BLaER1 (cell line): ENCODE measurements around the gene STOML2.

ENCODE experiments used
- H3K27ac ChIP-seq: shearing (Covaris generic); formaldehyde crosslinking; 2 replicates; pipeline ENCODE4 v1.8.1; 2022
- H3K27me3 ChIP-seq: shearing (Covaris generic); formaldehyde crosslinking; 2 replicates; pipeline ENCODE4 v1.8.1; 2022
- H3K36me3 ChIP-seq: shearing (Covaris generic); formaldehyde crosslinking; 2 replicates; pipeline ENCODE4 v1.8.1; 2022
- H3K4me1 ChIP-seq: shearing (Covaris generic); formaldehyde crosslinking; 2 replicates; pipeline ENCODE4 v1.8.1; 2022
- H3K4me2 ChIP-seq: shearing (Covaris generic); formaldehyde crosslinking; 2 replicates; pipeline ENCODE4 v1.8.1; 2022
- H3K4me3 ChIP-seq: shearing (Covaris generic); formaldehyde crosslinking; 2 replicates; pipeline ENCODE4 v1.8.1; 2022
- H3K9ac ChIP-seq: shearing (Covaris generic); formaldehyde crosslinking; 2 replicates; pipeline ENCODE4 v1.8.1; 2022
- H3K9me3 ChIP-seq: shearing (Covaris generic); formaldehyde crosslinking; 2 replicates; pipeline ENCODE4 v1.8.1; 2022
- H4K20me1 ChIP-seq: shearing (Covaris generic); formaldehyde crosslinking; 2 replicates; pipeline ENCODE4 v1.8.1; 2022
- Cebpa-rat ChIP-seq: shearing (Covaris generic); IDR thresholded peaks from 2 replicates; pipeline ENCODE4 v1.8.1; 2022

The STOML2 gene

DNA sequence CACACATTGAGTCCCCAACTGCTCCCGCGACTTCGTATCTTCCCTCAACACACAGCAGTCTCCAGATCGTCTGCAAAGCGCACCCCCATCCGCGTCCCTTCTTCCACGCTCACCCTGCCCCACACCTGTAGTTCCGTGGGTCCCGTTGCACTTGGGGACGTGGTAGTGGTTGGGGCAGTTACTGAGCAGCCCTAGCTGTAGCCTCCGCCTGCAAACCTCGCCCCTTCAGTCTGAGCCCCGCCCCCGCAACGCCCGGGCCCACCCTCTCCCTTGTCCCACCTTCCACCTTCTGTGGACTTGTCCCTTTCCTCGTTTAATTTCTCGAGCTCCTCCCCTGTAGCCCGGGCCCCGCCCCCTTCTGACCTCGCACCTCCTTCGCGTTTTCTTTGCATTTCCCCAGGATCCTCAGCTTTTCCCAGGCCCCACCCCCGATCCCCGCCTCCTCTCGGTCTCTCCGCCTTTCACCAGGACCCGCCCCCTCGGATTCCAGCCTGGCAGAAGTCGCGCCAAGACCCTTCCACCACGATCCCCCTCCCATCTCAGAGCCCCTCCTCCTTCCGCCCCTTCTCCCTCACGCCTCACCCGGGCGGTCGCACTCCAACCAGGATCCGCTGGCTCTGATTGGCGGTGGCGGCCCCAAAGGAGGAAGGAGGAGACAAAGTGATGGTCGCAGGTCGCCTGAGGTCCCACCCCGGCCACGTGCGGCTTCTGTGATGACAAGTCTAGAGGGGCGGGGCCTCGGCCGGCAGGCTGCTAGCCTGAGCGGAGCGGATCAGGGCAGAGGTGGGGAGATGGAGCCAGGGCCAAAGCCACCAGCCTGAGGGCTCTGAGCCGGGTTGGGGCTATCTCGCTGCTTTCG, 13.0 kb upstream of the STOML2 start, which contains the start of gene ATOSB:
ATOSB (minus strand) TSS at position 183 of the 859 bp plus-strand sequence. CDS start 7,588 bp downstream, outside the sequence.
- Histone ChIP-seq H3K9ac (peak within 1 kb of the TSS; percentile 80), H3K27ac (peak within 1 kb of the TSS; percentile 95)

DNA sequence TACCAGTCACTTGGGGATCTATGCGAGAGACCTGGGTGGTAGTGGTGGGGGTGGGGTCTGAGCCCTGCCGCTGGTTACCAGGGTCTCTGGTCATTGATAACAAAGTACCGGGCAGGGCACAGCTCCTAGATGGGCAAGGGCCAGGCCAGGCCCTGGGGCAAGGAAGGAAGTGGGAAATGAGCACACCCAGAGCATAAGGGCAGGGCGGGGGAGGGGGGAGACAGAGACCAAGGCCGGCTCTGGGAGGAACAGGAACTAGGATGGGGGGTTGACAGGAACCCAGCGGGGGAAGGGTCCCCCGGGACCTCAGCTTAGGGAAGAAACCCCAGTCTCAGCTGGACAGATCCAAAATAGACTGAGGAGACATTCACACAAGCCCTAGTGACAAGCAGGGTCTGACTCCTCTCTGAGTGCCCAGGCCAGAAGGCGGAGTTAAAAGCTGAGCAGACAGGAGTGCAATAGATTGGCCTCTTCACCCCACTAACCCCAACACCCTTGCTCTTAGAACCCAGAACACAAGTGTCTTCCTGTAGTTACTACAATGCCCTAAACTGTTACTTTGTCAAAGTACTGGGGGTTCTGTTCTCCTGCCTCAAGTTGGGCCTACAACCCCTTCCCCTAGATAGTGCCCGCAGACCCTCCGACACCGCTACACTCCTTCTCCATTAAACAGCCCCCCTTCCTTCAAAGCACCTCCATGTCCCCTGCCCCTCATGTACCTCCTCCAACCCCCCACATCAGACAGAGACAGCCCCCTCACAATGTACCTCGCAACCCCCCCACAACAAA, 12.1 kb upstream of the STOML2 start:
- Histone ChIP-seq H3K4me3 (peak overlapping the region; percentile 79), H3K4me1 (peaks cover 45% of the 10 kb centered on the region), H3K36me3 (no peaks in the 10 kb centered on the region), H3K9me3 (no peaks in the 10 kb centered on the region), H4K20me1 (peaks cover 29% of the 10 kb centered on the region), H3K4me2 (peak overlapping the region; percentile 98), H3K9ac (peak overlapping the region; percentile 80), H3K27ac (peak overlapping the region; percentile 95), H3K27me3 (no peaks in the 10 kb centered on the region)
- no peak for TF ChIP-seq Cebpa-rat

More for the DNA sequence above, 13.0 kb upstream of the STOML2 start, which contains the start of gene ATOSB:
- H3K4me1 ChIP-seq, result peaks cover 36% of the 10 kb centered on the region
- peak within 1 kb of the TSS; percentile 79 for H3K4me3 ChIP-seq
- H4K20me1 ChIP-seq, result peaks cover 21% of the 10 kb centered on the region
- no peak for TF ChIP-seq Cebpa-rat
- H3K9me3 ChIP-seq, result no peaks in the 10 kb centered on the region
- H3K27me3 ChIP-seq, result no peaks in the 10 kb centered on the region
- H3K4me2 ChIP-seq, result peak within 1 kb of the TSS; percentile 98
- H3K36me3 ChIP-seq, result no peaks in the 10 kb centered on the region

DNA sequence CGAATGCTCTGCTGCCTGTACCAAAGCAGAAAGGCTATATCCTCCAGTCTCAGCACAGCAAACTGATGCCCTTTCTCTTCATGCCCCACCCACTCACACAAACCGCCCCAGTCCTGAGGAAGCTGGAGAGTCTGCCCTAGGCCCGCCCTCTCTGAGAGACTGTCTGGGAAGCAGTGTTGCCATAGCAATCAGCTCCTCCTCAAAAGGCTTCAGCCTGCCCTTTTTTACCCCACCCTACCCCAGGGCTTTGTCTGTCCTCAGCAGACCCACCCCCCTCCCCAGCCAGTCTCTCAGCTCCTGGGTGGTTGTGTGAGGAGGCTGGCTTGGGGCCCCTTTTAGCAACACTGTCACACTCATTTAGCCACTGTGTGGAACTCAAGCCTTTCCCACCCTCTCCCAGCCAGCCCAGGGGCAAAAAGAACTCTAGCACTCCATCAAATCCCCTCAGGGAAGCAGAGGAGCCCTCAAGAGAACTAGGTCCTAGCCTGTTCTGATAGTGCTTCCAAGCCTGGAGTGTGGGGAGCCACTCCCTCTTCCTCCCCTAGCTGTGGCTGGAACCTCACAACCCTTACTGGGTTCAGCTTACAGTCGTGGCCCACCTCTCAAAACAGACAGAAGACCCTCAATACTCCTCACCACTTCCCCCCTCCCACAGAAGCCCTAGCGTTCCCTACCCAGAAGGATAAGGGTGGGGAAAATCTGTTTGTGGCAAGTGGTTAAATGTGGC, 11.3 kb upstream of the STOML2 start:
- no peak for TF ChIP-seq Cebpa-rat
- Histone ChIP-seq H4K20me1 (peaks cover 37% of the 10 kb centered on the region), H3K36me3 (no peaks in the 10 kb centered on the region), H3K4me3 (peak overlapping the region; percentile 79), H3K9ac (peak overlapping the region; percentile 80), H3K4me2 (peak overlapping the region; percentile 98), H3K4me1 (peaks cover 53% of the 10 kb centered on the region), H3K9me3 (no peaks in the 10 kb centered on the region), H3K27me3 (no peaks in the 10 kb centered on the region), H3K27ac (peak overlapping the region; percentile 95)

DNA sequence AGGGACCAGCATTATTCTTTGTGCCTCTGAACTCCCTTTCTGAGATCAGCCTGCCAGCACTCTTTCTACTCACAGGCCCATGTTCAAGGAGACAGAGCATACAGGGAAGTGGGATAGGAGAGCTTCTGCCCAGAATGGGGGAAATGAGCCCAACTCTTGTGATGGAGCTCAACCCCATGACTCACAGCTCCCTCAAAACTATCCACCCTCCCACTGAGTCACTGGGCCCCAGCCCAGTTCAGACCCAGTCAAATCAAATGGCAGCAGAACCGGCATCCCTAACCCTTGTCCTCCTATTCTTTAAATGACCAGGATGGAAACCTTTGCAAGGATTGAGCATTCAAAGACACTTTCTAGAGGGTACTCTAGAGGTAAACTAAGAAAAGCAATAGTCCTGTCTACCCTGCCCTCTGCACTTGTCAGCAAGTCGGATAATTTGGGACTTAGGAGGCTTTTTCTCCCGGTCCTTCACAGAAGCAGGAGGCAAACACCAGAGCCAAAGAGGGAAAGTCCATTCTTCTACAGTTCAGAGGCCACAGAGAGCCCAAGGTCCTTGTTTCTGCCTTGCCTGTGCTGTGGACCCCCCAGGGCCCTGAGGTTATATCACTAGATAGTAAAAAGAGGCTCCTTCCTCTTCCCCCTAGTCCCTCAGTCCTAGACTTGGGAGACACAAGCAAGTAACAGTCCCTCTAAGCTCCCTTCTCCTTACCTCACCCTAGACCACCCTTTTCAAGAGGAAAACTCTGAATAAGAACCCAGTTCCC, 9.5 kb upstream of the STOML2 start:
- H3K4me3 ChIP-seq, result peak overlapping the region; percentile 74; the same call in 1 of the 2 replicates

DNA sequence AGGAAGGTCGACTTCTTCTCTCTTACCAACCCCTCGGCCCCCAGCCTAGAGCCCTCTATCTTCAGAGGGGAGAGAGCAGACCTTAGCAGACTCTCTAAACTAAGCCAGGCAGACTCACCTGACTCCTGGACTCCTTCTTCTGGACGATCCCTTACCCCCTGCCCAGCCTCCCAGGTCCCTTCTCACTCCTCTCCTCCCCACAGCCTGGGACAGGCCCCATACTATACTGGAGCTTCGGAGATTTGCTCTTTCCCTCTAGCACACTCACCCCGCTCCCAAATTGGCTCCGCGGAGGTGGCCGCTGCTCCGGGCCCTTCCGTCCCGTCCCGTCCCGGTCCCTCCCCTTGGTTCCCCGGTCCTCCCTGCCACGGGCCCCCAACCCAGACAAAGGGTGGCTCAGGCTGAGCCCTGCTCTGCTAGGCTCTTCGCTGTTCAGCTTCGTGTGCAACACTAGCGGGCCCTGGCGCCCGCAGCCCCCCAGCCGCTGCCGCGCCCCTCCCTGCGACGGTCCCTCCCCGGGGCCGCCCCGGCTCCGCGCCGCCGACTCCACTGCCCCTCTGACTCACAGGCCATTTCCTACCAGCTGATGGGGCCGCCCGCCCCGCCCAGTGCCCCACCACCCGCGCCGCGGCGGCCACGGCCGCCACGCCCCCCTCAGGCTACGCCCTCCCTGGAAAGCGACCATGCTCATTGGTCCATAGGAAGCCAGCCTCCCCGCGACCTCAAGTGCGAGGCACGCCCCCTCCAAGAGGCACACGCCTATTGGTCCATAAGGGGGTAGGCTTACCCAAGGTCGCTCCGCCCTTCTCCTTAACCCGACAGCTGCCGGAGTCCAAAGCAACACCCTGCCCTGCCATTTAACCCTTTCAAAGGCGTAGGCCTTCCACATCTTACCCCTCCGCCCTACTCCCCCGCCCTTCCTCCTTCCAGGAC, 8.3 kb upstream of the STOML2 start:
- H3K4me2 ChIP-seq, result peak overlapping the region; percentile 98
- H3K36me3 ChIP-seq, result peaks cover 25% of the 10 kb centered on the region
- H3K4me1 ChIP-seq, result peaks cover 47% of the 10 kb centered on the region
- no peaks in the 10 kb centered on the region for H3K27me3 ChIP-seq
- H3K9ac ChIP-seq, result peak overlapping the region; percentile 80
- H4K20me1 ChIP-seq, result peaks cover 49% of the 10 kb centered on the region
- H3K4me3 ChIP-seq, result peak overlapping the region; percentile 74
- H3K27ac ChIP-seq, result peak overlapping the region; percentile 70
- TF ChIP-seq Cebpa-rat, result no peak
- no peaks in the 10 kb centered on the region for H3K9me3 ChIP-seq

More for the DNA sequence above, 9.5 kb upstream of the STOML2 start:
- peaks cover 13% of the 10 kb centered on the region for H3K36me3 ChIP-seq
- H3K27ac ChIP-seq, result peak overlapping the region; percentile 70
- peak overlapping the region; percentile 98 for H3K4me2 ChIP-seq
- no peak for TF ChIP-seq Cebpa-rat
- H3K27me3 ChIP-seq, result no peaks in the 10 kb centered on the region
- H3K4me1 ChIP-seq, result peaks cover 56% of the 10 kb centered on the region
- peaks cover 49% of the 10 kb centered on the region for H4K20me1 ChIP-seq
- no peaks in the 10 kb centered on the region for H3K9me3 ChIP-seq
- peak overlapping the region; percentile 69 for H3K9ac ChIP-seq

DNA sequence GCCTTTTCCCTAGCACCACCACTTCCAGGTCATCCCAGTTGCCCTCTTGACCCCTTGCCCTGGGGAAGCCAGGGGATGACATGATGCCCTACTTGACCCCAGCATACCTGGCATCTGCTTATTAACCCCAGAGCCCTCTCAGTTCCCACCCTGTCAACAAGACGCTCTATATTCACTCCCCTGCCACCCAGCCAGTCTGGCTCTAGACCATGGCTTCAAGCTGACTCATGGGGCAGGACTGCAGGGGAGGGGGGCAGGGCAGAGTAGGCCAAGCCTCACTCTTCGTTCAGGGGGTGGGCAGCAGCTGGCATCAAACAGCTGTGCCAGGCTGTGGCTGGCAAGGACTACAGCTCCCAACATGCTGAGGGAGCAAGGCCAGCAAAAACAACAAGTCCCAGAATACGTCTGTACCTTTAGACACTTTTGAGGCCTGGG, 7.4 kb upstream of the STOML2 start:
- Histone ChIP-seq H3K9me3 (no peaks in the 10 kb centered on the region), H3K4me3 (no peak overlapping the region), H3K27me3 (no peaks in the 10 kb centered on the region), H4K20me1 (peaks cover 49% of the 10 kb centered on the region), H3K9ac (peak overlapping the region; percentile 80), H3K4me2 (peak overlapping the region; percentile 98), H3K4me1 (peaks cover 47% of the 10 kb centered on the region), H3K36me3 (peaks cover 34% of the 10 kb centered on the region), H3K27ac (no peak overlapping the region)
- no peak for TF ChIP-seq Cebpa-rat

DNA sequence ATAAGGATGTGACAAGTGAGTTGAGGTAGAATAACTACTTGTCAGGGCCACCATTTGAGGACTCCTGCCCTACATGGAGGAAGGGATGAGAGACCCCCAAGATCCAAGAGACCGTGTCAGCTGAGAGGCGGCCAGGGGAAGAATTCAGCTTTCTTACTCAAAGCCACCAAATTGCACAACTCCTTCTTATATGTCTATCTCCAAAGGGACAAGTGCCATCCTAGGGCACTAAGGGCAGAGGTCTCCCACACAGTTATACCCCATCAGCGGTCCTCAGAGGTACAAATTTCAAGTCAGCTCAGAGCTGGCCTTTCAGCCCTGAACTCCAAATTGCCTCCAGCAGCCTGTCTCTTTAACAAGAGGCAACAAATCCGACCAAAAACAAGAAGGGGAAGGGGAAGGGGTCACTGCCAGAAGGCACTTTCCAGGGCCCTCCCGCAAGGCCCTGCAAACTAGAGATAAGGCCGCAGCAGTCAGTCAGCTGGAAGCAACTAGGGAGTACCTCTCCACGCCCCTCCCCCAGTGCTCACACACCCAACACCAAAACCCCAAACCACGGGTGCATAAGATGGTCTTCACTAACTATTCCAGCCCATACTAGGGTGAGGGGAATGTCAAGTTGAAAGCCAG, 6.1 kb upstream of the STOML2 start:
- Histone ChIP-seq H3K4me1 (peaks cover 49% of the 10 kb centered on the region), H3K4me3 (no peak overlapping the region), H3K27me3 (no peaks in the 10 kb centered on the region), H3K9ac (peak overlapping the region; percentile 80; the same call in 1 of the 2 replicates), H3K36me3 (peaks cover 47% of the 10 kb centered on the region), H4K20me1 (peaks cover 49% of the 10 kb centered on the region), H3K9me3 (no peaks in the 10 kb centered on the region), H3K4me2 (peak overlapping the region; percentile 98), H3K27ac (no peak overlapping the region)
- no peak for TF ChIP-seq Cebpa-rat
